ENCODE results near the gene RPL27.

RPL27 gene

DNA sequence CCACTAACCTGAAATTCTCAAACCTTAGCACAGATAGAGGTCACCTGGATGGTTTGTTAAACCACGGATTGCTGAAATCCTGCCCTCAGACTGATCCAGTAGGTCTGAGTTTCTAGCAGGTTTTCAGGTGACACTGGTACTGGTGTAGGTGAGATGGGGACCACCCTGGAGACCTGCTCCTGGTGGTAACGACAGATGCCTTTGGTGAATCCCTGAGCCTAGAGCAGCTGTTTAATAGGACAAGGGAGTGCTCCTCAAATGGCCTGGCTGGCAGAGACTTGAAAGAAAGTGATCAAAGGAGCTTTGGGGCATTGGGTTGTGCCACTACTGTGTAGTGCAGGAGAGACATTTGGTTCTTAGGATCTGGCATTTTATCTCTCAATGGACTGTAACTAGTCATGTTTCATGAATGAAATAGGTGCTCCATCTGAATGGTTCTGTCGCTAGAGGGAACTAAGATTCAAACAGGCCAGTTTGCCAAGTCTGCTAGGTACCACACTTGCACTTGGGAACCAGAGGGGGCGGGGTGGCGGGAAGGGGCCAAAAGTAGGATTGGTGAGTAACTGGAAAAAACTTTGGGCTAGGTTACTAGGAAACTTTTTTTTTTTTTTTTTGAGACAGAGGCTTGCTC is 5.4 kb downstream of the RPL27 start:
- TF ChIP-seq BACH2 (CRISPR knock-in tag; IDR thresholded peaks at IDR 0.05; ENCODE audit: borderline replicate concordance) (no peak), ZNF565 (CRISPR knock-in tag; conservative IDR thresholded peaks at IDR 0.05; ENCODE audit: low read depth) (no peak), ZFP3 (CRISPR knock-in tag; IDR thresholded peaks at IDR 0.05) (no peak), OSR1 (CRISPR knock-in tag; IDR thresholded peaks at IDR 0.05) (no peak), ISL1 (CRISPR knock-in tag; IDR thresholded peaks at IDR 0.05) (no peak)
- TF ChIP-seq, protein P1, sequence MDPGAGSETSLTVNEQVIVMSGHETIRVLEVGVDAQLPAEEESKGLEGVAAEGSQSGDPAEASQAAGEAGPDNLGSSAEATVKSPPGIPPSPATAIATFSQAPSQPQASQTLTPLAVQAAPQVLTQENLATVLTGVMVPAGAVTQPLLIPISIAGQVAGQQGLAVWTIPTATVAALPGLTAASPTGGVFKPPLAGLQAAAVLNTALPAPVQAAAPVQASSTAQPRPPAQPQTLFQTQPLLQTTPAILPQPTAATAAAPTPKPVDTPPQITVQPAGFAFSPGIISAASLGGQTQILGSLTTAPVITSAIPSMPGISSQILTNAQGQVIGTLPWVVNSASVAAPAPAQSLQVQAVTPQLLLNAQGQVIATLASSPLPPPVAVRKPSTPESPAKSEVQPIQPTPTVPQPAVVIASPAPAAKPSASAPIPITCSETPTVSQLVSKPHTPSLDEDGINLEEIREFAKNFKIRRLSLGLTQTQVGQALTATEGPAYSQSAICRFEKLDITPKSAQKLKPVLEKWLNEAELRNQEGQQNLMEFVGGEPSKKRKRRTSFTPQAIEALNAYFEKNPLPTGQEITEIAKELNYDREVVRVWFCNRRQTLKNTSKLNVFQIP (CRISPR knock-in tag; IDR thresholded peaks at IDR 0.05; ENCODE audit: borderline replicate concordance, low read depth) = no peak
- TF ChIP-seq, protein P2, sequence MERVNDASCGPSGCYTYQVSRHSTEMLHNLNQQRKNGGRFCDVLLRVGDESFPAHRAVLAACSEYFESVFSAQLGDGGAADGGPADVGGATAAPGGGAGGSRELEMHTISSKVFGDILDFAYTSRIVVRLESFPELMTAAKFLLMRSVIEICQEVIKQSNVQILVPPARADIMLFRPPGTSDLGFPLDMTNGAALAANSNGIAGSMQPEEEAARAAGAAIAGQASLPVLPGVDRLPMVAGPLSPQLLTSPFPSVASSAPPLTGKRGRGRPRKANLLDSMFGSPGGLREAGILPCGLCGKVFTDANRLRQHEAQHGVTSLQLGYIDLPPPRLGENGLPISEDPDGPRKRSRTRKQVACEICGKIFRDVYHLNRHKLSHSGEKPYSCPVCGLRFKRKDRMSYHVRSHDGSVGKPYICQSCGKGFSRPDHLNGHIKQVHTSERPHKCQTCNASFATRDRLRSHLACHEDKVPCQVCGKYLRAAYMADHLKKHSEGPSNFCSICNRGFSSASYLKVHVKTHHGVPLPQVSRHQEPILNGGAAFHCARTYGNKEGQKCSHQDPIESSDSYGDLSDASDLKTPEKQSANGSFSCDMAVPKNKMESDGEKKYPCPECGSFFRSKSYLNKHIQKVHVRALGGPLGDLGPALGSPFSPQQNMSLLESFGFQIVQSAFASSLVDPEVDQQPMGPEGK (CRISPR knock-in tag; IDR thresholded peaks at IDR 0.05; ENCODE audit: borderline replicate concordance) = no peak
- ATAC-seq = peak; percentile 23

DNA sequence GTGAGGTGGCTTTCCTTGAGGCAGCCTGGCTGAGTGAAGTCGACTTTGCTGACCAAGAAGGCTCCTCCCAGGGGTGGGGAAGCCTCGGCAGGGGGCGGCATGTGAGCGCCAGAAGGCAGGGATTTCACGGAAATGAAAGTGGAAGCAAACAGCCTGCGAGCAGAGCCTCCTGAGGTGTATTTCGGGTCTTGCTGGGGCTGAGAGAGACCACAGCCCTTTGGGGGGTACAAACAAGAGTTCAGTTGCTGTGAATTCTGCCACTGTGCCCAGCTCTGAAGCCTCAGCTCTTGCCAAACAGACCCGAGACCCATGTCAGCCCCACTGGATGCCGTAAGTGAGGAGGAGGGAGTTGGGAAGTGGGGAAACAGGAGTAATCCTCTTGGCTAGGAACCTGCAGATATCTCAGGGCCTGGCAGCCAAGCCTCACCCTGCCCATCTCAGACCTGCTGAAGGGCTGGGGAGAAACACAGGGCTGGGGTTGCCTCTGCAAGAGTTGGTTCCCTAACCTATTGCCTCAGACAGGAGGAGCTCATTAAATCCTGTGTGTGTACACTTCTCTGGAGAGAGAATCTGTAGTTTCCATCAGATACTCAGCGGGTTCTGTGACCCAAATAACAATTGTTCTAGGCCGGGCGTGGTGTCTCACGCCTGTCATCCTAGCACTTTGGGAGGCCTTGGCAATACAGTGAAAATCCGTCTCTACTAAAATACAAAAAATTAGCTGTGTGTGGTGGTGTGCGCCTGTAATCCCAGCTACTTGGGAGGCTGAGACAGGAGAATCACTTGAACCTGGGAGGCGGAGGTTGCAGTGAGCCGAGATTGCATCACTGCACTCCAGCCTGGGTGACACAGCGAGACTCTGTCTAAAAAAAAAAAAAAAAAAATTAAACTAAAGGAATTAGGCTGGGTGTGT is 8.7 kb downstream of the RPL27 start, which contains the start of gene IFI35:
Gene IFI35 (plus strand): TSS at position 146 of the 913 bp plus-strand sequence. CDS start 164 bp downstream, at position 310.
- TF ChIP-seq TOX (CRISPR knock-in tag; IDR thresholded peaks at IDR 0.05; ENCODE audit: borderline replicate concordance) = no peak
- TF ChIP-seq, protein P3, sequence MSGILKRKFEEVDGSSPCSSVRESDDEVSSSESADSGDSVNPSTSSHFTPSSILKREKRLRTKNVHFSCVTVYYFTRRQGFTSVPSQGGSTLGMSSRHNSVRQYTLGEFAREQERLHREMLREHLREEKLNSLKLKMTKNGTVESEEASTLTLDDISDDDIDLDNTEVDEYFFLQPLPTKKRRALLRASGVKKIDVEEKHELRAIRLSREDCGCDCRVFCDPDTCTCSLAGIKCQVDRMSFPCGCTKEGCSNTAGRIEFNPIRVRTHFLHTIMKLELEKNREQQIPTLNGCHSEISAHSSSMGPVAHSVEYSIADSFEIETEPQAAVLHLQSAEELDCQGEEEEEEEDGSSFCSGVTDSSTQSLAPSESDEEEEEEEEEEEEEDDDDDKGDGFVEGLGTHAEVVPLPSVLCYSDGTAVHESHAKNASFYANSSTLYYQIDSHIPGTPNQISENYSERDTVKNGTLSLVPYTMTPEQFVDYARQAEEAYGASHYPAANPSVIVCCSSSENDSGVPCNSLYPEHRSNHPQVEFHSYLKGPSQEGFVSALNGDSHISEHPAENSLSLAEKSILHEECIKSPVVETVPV (CRISPR knock-in tag; IDR thresholded peaks at IDR 0.05) = no peak
- peak; percentile 82 for ATAC-seq

DNA sequence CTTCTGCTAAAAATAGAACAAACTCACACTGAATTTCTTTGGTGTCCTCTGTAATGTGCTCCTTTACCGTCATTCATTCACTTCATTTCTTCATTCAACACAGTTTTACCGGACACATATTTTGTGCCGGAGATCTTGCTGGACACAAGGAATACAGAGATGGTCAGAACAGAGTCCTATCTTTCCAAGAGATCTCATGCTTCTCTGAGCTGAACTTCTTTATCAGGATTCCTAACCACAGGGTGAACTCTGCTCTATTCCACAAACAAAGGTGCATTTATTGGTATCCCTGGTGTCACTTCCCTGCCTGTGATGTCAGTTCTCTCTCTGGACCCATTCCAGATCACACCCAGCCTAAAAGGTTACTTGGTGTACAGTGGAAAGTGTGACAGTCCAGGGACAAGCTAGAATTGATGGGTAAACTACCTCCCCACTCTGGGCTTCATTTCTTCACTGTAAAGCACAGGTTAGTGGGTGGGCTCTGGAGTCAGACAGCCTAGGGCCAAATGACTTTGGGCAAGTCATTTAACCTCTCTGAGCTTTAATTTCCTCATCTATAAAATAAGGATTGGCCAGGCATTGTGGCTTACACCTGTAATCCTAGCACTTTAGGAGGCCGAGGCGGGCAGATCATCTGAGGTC is 12.6 kb downstream of the RPL27 start:
- no peak for TF ChIP-seq ZNF70 (CRISPR knock-in tag; IDR thresholded peaks at IDR 0.05)
- TF ChIP-seq, protein P3 (CRISPR knock-in tag; IDR thresholded peaks at IDR 0.05) = no peak
- TF ChIP-seq, protein P2 (CRISPR knock-in tag; IDR thresholded peaks at IDR 0.05; ENCODE audit: borderline replicate concordance) = no peak
- no peak for TF ChIP-seq GLIS3 (CRISPR knock-in tag; IDR thresholded peaks at IDR 0.05)
- no peak for TF ChIP-seq ARNTL (CRISPR knock-in tag; IDR thresholded peaks at IDR 0.05; ENCODE audit: borderline replicate concordance, low read depth)

DNA sequence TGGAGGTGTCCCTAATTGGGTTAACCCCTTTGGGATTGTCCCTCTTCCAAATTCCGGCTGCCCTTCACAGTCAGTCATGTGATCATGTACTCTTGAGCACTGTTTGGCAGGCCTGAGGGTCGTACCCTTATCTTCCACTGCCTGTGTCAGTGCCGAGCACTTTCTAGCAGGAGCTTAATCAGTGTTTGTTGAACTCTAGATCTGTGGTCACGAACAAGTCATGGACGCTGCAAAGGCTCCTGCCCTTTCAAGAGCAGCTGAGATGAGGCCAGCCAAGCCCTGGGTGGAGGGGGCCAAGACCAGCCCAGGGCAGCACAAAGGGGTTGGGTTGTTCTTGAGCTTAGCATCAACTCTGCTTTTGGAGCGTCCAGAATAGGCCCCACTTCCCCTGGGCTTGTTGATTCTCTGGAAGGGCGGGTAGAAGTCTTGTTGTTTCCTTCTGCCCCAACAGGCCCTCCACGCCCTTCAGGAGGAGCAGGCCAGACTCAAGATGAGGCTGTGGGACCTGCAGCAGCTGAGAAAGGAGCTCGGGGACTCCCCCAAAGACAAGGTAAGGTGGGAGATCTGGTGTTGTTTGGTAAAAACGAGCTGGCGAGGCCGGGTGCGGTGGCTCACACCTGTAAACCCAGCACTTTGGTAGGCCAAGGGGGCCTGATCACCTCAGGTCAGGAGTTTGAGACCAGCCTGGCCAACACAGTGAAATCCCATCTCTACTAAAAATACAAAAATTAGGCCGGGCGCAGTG is 13.7 kb downstream of the RPL27 start:
- no peak for ATAC-seq
- no peak for TF ChIP-seq TOX (CRISPR knock-in tag; IDR thresholded peaks at IDR 0.05; ENCODE audit: borderline replicate concordance)
- TF ChIP-seq, protein P1 (CRISPR knock-in tag; IDR thresholded peaks at IDR 0.05; ENCODE audit: borderline replicate concordance, low read depth) = no peak
- TF ChIP-seq, protein P2 (CRISPR knock-in tag; IDR thresholded peaks at IDR 0.05; ENCODE audit: borderline replicate concordance) = no peak
- TF ChIP-seq ISL1 (CRISPR knock-in tag; IDR thresholded peaks at IDR 0.05) = no peak
- TF ChIP-seq, protein P3 (CRISPR knock-in tag; IDR thresholded peaks at IDR 0.05) = no peak
- no peak for TF ChIP-seq PPARA (CRISPR knock-in tag; IDR thresholded peaks at IDR 0.05; ENCODE audit: borderline replicate concordance)
- no peak for TF ChIP-seq OSR1 (CRISPR knock-in tag; IDR thresholded peaks at IDR 0.05)
- TF ChIP-seq ZNF70 (CRISPR knock-in tag; IDR thresholded peaks at IDR 0.05) = no peak
- TF ChIP-seq ZFP3 (CRISPR knock-in tag; IDR thresholded peaks at IDR 0.05) = no peak

More for the DNA sequence above, 12.6 kb downstream of the RPL27 start:
- ATAC-seq = no peak
